ENCODE data around the gene C2CD2. TPM values are rescaled to one million over a fixed set of nuclear protein-coding genes. Genes with fewer than 3 reads are reported as not detected.

Gene C2CD2
- total RNA-seq, 1 donor from 2014 or later = 17.9 TPM

DNA sequence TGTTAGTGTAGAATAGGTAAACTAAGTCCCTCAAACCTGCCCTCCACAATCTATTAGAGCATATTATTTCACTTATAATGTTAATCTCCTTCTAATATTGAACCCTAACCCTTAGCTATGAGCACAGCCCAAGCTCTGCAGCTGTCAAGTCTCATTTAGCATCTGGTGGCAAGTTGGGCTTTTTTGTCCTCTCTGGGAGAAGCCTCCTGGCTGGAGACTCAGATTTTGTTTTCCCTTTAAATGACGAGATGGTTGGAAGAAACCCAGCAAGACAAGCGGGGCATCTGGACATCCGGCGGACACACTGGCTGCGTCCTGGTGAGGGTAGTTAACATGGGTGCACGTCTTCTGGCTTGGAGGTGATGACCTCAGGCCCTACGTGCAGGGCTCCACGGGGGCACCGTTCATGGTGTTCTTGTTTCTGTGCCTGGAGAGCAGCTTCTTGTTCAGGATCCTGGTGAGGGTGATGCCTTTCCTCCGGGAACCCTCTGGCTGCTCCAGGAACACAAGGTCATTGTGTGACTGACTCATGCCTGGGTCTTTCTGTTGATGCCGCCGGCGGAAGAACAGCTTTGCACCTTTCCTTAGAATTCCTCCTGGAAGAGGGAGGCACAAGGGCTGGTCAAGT lies 65.0 kb downstream of the C2CD2 start:
- DNase-seq (ENCODE audit: low read depth) = no peak

DNA sequence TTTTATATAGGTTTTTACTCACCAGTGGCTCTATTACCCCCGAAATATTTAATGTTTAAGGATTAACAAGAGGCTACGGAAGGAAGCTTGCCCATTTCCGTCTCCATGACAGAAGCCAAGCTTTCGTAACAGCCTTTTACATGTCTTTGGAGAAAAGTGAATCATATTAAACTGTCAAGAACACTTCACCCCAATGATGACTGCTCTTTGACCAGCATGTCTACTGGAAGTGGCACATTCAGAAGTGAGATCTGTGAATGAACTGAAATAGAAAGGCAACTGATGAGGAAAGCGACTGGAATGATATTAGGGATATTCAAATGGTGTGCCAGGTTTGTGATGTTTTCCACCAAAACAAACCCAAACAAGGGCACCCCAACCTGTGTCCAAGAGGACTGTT lies 66.2 kb downstream of the C2CD2 start:
- no peak for DNase-seq (ENCODE audit: low read depth)

DNA sequence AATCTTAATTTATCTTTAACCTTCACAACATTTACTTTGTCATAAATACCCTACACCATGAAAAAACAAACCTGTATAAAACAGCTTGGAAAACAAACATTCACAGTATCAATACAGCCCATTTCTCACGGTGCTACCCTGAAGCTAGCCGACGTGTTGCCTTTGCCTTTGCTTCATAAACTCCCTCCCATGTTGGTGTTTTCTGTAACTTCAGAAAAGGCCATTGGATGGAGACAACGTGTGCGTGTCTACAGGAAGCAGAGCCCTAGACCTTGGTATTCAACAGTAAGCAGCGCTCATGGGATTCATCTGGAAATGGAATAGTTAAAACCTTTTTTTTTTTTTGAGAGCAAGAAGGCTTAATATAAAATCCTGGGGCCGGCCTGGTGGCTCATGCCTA lies 67.5 kb downstream of the C2CD2 start:
- DNase-seq (ENCODE audit: low read depth) = no peak

DNA sequence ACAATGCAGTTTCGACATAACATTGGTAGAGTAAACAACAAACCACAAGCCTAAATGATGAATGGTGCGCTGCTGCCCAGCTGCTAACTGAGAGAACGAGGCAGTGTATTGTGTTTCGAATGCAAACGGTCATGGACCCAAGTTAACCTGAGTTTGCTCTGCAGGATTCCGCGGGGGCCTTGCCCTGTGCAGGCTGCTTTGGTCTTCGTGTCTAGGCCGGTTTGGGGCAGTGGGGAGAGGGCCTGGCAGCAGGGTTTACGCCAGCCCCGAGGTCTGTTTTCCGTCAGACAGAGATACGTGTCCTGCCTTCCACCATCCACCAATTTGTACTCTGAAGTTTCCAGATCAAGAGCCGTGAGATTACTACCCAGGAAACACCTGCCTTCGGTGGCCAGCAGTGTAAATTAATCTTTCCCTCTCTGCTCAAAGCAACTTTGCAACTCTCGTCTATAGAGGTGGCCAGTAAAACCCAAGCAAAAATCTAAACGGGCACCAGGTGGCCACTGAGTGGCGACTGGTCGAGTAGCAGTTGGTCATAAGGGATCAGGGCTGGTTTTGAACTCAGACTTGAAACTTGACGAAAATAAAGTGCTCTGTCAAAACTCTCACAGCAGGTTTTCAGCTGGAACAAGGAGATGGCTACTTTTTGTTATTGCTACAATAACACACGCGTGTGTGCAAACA lies 68.3 kb downstream of the C2CD2 start:
- peak; percentile 11 for DNase-seq (ENCODE audit: low read depth)

DNA sequence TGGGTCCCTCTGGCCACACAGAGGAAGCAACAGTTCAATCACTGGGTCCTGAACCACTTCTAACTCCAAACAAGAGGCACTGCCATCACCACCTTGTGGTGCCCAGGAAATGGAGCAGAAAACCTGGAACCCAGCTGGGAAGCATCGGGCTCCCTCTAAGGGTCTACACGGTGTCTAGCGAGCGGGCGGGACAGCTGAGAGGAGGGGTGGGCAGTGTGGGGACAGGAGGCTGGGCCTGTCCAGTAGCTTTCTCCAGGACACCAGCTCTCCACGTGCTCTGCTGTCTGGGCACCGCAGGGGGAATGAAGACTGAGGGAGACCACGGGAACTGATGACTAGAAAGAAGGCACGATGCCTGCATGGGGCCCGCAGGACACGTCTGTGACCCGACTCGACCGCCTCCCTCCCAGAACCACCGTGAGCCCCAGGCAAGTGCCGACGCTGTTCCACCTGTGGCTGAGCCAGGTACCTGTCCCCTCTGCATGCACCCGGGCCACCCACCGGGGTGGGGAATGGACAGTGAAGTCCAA lies 69.3 kb downstream of the C2CD2 start:
- DNase-seq (ENCODE audit: low read depth) = no peak

DNA sequence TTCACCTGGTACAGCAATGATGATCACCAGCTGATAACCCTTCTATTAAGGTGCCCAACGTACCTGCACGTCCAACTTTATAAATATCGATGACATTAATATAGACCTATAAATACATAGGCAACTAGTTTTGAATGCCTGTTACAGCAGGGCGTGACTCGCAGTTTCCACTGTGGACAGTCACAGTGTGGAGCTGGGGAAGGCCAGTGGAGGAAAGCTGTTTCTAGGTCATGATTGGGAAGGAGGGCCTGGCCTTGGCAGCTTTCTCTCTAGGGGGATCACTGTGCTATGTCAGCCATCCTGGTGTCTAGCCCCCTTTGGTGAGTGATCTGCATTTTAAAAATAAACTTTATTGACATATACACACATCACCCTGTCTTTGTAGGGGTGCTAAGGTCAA lies 70.2 kb downstream of the C2CD2 start:
- no peak for DNase-seq (ENCODE audit: low read depth)

DNA sequence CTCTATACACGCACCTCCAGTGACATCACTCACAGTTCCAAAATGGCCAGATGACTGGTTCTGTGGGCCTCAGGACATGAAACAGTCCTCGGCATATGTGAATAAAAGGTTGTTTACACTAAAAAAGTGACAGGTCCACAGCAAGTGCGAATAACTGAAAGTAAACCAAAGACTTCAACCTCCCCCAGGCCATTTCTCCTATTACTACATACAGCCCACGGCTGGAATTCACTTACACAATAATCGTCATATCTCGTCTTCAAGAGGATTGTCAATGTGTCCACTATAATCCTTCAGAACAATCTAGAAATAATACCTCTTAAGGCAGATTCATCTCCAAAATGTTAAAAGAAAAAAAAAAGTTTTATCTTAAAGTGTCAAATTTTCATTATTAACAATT lies 72.8 kb downstream of the C2CD2 start:
- no peak for DNase-seq (ENCODE audit: low read depth)

DNA sequence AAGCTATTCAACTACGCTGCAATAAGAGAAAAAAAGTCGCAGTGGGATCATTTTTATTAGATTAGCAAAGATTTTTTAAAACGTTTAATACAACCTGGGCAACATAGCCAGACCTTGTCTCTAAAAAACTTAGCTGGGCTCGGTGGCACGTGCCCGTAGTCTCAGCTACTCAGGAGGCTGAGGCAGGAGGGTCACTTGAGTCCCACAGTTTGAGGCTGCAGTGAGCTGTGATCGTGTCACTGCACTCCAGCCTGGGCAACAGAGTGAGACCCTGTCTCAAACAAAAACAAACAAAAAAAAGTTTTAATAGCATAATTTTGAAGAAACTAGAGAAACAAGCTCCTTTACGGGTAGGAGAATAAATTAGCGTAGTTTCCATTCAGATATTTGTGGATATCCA lies 73.7 kb downstream of the C2CD2 start:
- DNase-seq (ENCODE audit: low read depth) = no peak

DNA sequence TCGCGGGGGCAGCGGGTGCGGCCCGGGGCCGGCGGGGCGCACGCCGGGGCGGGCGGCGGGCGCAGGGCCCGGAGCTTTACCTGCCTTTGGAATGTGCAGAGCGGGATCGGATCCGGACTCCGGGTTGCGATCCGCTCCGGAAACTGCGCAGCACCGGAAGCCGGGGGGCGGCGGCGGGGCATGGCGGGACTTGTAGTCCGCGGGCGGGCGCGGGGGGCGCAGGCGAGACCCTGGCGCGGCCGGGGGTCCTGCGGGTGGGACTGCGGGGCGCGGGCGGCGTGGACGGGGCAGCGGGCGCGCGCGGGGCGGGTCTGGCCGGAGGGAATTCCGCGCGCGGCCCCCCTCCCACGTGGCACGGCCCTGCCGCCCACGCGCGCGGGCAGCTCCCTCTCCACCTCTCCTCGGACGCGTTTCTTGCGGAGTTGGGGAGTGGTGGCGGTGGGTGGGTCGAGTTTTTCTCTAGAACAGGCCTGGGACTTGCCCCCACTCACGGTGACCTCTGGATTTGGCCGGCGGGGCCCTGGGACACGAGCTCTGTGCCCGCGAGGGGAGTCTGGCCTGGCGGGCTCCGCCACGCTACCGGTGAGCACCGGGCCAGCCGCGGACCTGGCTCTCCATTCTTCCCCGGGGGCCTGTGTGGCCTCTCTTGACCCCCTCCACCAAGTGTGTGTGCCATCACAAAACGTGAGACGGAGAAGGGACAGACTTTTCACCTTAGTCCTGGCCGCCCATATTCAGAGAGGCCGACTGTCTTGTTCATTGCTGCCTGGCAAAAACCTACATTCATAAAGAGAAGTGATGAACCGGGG lies 74.4 kb downstream of the C2CD2 start, which contains the start of gene PRDM15:
PRDM15 (minus strand) TSS at position 155 of the 809 bp plus-strand sequence. CDS start 18,981 bp downstream, outside the sequence.
- peak; percentile 28 for DNase-seq (ENCODE audit: low read depth)

DNA sequence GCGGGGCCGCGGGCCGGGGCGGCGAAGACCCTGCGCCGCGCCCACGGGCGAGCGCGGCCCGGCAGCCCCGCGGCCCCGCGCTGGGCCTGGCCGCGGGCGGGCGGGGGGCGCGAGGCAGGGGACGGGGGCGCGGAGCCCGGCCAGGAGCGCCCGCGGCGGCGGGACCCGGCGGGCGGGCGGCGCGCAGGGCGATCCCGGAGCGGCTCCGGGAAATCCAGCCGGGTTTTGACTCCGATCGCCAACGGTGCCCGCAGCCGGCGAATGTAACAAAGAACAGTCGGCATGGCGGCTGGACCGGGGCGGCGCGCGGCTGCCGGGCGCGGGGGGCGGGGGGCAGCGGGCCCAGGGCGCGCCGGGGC lies 75.0 kb downstream of the C2CD2 start:
- peak; percentile 25 for DNase-seq (ENCODE audit: low read depth)

DNA sequence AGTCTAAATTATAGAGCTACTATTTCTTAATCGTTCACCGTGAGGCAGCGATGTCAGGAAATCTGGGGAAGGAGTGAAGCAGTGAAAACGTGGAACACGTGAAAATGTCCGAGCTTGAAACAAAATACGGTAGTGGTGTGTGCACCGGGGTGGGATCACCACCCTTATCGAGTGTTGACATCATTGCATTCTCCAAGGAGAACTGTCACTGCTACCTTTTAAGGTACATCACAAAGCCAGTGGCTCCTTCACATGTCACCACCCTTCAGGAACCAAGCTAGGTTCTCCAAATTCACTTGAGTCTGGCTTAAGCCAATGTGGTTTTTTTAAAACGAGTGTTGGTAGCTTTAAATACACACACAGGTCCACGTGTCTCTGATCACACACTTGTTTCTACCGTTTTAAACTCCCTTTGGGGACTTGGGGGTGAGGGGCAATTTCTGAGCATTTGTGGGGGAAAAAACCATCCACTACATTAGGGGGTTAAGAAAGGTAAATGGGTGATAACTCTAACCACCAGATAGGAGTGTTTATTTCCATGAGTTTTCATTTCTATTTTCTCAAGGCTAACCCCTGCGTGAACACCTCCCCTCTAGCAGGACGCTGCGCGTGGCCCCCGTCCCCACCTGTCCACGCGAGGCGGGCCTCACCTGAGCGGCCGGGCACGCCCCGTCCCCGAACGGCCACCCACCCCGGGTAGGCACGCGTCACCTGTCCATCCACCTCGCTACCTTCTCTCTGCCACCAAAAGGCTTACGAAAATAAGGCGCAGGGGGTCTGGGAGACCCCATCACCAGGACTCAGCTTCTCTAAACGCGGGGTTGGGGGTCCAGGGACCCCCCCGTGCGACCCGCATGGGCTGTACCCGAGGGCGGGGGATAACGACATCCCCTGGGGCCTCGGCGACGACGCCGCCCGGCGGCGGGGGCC lies 75.7 kb downstream of the C2CD2 start:
- peak; percentile 26 for DNase-seq (ENCODE audit: low read depth)

DNA sequence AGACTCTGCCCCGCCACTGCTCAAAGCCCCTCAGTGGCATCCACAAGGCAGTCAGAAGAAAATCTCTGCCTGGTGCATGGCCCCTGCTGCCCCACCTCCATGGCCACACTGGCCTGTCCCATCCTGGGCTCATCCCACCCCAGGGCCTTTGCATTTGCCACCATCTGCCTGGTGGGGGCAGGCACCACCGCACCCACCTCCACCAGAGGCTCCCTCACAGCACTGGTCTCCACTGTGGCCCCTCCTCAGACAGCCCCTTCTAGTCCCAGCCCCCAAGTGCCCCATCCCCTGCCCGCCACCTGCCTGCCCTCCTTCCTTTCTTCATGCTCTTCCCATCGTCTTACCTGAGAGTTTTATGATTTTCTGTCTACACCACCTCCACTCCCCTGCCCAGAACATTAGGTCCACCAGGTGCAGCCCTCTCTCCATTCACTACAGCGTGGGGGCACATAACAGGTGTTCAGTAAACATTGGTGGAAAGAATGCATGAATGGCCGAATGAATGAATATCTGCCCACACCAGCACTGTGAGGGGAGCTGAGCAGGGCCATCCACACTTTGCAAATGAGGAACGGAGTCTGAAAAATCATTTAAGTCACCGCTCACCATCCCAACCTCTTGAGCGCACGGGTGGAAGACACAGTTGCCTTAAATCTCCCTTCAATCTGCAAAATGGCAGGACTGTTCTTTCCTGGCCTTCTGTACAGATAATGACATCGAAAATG lies 76.7 kb downstream of the C2CD2 start:
- DNase-seq (ENCODE audit: low read depth) = no peak

DNA sequence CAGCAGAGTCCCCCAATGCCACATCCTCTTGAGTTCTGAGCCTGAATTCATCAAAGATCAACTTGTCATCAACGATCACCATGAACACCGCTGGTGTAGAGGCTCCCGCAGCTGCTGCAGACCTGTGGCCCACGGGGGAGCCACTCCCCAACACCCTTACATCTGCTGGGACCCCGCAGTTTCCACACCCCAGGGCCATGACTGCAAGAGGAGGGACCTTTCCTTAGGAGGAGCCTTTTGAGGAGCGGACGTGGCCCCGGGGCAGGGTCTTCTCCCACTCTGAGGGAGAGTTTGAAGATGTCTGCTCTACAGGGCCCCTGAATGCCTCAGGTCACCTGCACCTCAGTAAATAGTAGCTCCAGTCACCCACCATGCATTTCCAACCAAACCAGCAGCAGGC lies 77.4 kb downstream of the C2CD2 start:
- no peak for DNase-seq (ENCODE audit: low read depth)

DNA sequence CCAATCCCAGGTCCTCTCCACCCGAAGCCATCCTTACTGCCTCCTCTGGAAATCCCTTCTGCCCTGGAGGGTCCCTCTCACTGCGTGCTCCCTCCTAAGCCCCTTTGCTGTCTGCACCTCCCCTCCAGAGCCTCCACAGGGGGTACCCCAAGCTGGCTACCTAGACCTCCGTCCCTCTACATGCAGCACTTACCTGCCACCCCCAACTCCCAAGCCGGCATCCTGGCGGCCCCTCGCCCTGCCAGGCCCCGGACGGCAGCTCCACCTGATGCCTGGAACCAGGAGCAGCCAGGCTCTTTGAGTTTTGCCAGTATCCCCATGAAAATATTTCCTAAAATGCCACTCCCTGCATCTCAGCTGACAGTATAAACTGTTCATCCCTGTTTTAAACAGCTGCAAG lies 78.7 kb downstream of the C2CD2 start:
- DNase-seq (ENCODE audit: low read depth) = no peak

DNA sequence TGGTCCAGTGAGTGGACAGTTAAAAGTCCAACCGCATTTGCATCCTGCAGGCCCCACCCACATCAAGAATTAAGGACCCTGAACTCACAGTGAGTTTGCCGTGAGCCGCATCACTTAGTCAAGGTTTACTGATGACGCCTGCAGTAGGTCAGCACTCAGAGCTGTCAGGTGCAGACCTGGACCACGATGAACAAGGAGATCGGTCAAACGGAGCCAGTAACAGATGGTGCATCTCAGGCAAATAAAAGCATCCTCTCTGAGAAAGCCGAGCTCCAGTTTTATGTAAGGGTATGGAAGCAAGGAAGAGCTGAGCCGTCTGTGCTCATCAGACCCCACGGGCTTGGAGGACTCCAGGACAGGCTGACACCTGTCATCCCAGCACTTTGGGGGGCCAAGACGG lies 79.2 kb downstream of the C2CD2 start:
- no peak for DNase-seq (ENCODE audit: low read depth)

DNA sequence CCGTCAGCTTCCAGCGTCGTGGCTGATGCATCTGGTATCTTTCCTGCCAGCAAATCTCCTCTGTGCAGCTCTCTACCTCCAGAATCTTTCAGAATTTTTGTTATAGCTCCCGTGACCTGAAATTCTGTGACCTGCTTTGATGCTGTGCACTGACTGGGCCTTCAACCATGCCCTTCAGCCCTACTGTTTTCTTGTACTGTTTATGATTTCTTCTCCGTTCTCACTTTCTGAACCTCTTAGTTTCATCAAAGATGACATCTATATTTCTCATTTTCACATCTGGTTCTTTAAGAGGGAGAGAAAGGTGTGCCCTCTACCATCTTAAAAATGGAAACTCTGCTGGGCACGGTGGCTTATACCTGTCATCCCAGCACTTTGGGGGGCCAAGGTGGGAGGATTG lies 80.4 kb downstream of the C2CD2 start:
- no peak for DNase-seq (ENCODE audit: low read depth)

DNA sequence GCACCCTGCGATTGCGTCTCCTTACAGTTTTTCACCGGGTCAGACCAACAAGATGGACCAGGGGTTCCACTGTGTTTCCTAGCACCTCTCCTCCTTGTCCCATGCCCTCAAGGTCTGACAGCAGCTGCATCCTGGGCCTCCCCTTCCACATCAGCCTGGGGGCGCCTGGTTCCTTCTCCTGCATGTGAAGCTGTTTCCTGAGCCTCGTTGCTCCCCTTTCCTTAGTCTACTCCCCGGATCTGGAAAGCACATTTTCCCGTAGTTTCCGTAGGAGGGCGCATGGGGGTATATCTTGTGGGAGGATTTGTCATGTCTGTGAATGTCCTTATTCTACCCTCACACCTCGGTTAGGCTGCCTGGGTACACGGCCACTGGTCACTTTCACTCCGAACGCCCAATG lies 80.8 kb downstream of the C2CD2 start:
- DNase-seq (ENCODE audit: low read depth) = no peak

DNA sequence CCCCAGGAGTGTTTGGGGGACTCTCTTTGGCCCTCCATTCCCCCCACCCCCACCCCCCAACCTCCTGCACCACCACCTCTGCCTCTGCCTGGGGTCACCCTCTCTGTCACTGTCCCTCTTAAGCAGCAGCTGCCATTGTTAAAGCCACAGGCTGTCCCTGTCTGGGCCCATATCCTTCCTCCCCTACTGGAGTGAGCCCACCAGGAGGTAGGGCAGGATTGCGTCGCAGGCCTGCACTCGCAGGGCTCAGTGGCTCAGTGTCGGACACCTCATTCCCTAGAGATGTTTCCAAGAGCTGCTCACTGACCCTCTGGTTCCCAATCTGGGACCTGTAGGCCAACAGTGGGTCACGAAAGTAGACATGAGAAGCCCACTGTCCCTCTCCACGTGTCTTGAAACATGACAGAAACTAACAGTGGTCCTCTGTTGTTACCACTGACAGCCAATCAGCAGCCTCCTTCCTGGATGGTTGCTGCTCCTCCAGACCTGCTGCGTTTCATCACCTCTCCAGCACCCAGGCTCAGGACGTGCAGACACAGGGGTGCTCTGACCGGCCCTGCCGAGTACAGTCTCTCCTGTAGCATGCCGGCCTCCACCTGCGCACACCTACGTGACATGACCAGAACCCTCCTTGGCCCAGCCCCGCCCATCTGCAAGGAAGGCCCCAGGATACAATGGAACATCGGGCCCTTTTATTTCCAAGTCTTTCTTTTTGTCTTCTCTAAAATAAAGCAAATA lies 82.4 kb downstream of the C2CD2 start:
- no peak for DNase-seq (ENCODE audit: low read depth)

DNA sequence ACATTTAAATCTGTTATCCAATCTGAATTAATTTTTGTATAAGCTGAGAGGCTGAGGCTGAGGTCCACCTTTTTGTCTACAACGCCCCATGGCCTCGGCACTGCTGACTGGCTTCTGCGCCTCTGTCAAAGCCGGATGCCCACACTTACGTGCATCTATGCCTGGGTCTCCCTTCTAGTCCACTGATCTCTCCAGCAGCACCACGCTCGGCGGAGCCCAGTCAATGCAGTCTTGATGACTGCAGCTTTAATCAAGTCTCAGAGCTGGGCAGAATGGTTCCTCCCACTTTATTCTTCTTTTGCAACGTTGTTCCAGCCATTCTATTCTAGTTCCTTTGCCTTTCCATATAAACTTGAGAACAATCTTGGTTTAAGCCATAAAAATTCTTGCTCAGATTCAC lies 84.0 kb downstream of the C2CD2 start:
- no peak for DNase-seq (ENCODE audit: low read depth)

DNA sequence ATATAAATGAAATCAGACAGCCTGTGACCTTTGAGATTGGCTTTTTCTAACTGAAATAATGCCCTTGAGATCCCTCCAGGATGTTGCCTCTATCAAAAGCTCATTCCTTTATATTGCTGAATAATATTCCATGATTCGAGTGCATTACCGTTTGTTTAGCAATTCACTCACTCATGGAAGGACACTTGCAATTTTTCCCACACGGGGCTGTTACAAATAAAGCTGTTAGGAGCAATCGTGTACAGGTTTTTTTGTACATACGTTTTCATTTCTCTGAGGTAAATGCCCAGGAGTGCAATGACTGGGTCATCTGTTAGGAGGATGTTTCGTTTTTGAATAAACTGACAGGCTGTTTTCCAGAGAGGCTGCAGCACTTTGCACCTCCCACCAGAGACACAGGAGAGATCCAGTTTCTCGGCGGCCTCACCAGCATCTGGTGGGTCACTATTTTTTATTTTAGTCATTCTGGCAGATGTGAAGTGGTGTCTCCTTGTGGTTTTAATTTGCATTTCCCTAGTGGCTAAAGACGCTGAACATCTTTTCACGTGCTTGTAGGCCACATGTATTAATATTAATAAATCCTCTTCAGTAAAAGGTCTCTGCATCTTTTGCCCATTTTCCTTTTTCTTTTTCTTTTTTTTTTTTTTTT lies 85.6 kb downstream of the C2CD2 start:
- DNase-seq (ENCODE audit: low read depth) = no peak

All from renal cortical epithelial cell (primary cell).